Measurements from ENCODE around the gene TMCC1.
"Not testable (repeated sequence)": the region's sequence is repeated elsewhere in the genome, so short reads cannot be mapped to it uniquely, and the experiment has no call there.

TMCC1 gene

DNA sequence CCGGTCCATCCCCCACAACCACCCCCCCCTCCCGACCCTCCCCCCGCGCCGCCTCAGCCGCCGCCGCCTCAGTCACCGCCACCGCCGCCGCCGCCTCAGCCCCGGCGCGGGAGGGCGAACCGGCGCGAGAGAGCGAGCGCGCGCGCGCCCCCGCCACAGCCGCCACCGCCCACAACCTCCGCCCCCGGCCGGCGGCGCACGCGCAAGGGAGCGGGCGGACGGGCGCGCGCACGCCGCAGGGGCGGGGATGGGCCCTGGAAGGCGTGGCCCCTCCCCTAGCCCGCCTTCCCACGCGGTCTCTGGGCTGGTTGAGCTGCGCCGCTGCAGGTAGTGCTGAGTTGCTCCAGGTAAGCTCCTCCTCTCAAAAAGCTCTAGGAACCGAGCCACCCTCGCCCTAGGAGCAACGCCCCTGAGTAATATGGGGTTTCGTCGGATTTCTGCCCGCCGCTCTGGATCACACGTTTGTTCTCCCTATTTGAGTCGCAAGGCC is at the start of gene TMCC1:
Gene TMCC1, minus strand, starts transcription at position 131 of the 490 bp plus-strand sequence.
- peak; percentile 90 for DNase-seq

DNA sequence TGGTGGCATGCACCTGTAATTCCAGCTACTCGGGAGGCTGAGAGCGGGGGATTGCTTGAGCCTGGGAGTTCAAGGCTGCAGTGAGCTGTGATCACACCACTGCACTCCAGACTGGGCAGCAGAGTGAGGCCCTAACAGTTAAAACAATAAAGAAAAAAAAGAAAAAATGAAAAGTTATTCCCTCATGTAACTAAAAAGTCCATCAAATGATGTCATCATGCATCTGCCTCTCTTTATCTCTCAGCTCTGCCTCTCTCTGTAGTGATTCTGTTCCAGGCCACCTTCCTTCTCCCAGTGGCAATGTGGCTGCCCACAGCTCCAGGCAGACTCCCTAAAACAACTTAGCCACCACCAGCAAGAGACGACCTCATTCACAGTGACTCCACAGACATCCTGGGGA is 49.5 kb upstream of the TMCC1 start:
- no peak for DNase-seq

DNA sequence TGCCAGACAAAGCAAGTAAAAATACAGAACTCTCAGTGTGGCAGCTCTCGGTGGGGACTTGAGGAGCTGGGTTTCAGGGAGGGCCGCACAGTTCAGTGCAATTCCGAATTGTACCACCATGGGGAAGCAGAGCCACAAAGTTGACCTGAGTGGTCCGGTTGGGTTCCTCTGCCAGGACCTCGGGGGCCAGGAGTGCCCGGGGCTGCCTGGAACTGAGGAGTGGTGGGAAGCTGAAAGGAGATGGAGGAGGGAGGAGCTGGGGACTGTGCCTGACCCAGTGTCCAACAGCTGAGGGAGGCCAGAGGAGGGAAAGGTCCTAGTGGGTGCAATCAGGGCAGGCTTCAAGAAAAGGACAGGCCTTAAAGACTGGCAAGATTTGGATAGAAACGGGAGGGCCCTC is 48.8 kb upstream of the TMCC1 start:
- DNase-seq = peak; percentile 29 to 42

DNA sequence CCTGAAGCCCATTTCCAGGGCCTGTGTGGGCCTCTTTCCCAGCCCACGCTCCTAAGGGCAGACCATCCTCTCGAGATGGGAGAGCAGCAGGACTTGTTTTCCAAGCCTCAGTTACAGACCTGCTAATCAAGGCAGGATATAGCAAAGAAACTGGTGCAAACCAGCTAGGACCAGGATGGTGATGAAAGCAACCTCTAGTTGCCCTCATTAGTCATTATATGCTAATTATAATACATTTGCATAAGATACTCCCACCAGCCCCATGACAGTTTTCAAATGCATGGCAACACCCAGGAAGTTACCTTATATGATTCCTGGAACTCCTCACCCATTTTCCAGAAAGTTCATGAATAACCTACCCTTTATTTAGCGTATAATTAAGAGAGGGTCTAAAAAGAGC is 46.6 kb upstream of the TMCC1 start:
- DNase-seq = no peak

DNA sequence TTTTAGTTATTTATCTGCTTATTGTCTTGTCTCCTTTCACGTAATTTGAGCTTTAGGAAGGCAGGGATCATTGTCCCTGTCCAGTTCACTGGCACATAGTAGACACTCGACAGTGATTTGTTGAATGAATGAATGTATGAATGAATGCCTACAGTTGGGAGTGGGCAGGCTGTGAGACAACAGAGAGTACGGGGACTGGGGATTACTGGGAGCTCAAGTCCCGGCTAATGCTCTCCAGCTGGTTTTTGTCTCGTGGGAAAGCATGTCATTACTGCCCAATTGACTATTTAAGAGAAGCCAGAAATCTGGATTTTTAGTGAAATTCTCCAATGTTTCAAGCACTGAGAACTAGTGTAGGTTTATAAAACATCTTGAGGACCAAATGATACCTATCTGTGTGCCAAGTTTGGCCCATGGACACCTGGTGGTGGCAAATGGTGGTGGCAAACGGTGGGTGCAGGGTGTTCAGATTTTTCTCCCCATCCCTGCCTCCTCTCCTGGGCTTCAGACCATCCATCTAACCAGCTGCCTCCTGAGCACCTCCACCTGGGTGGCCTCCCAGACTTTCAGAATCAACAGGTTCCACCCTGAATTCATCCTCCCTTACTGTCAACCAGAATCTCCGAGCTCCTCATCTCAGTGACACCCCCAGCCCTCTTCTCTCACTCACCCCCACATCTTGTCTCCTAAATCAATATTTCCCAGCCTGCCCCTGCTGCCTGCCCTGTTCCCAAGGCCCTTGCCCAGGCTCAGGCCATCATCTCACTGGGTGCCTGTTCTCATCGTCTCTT is 44.8 kb upstream of the TMCC1 start:
- DNase-seq = no peak

DNA sequence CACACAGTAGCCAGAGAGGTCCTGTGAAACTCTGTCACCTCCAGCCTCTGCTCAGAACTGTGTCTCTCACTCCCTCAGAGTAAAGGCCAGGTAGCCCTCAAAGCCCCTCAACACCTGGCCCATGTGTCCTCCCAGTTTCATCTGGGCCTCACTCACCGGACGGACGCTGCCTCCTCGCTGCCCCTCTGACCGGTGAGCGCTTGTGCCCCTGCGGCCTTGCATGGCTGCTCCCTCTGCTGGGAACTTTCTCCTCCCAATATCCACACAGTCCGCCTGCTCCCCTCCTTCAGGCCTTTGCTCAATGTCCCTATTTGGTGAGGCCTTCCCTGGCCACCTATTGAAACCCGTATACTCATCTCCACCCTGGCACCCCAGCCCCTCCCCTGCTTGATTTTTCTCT is 44.2 kb upstream of the TMCC1 start:
- no peak for DNase-seq

DNA sequence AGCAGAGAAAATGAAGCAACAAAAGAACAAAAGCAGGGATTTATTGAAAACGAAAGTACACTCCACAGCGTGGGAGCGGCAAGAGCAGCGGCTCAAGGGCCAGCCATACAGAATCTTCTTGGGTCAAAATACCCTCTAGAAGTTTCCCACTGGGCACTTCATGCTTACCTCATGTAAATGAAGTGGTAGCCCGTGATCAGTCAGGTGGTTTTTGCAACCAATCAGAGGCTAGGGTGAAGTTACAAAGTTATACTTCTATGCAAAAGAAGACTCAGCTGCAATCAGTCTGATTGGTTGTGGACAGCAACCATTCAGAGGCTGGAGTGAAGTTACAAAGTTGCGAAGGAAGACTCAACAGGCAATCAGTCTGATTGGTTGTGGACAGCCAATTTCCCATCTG is 43.2 kb upstream of the TMCC1 start:
- peak; percentile 31 to 61 for DNase-seq

DNA sequence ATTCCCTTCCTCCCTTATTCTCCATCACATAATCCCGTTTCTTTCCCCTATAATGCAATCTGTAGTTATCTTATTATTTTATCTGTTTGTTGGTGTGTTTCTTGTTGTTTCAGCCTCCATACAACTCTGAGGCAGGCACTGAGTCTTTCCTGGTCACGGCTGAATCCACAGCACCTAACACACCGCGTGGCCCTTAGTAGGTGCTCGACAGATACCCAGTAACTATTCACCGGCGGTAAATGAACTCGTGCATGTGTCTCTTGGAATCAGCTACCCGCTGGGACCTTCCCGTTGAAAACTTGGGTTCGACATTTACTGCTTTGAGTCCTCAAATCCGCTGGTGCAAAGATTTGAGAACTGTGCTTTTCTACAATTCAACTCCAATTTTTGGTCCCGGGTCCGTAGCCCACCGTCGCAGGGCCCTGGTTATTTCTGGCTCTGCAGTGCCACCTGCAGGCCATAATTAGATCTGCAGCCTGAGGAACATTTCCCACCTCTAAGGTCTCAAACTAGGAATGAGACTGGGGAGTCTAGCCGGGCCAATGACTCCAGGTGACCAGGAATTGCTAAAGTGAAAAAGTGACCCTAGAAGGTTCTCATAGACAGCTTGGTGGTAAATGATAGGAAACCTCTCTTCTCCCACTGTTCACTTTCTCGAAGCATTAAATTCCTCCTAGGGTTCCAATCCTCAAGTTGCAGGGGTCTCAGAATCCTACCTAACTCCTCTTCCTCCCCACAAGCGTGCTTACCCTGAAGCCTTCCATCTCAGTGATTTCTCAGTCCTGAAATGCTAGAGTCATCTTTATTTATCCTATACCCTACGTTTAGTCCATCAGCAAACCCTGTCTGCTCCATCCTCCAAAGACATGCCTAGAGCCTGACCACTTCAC is 41.0 kb upstream of the TMCC1 start:
- DNase-seq = peak; percentile 11 to 39

DNA sequence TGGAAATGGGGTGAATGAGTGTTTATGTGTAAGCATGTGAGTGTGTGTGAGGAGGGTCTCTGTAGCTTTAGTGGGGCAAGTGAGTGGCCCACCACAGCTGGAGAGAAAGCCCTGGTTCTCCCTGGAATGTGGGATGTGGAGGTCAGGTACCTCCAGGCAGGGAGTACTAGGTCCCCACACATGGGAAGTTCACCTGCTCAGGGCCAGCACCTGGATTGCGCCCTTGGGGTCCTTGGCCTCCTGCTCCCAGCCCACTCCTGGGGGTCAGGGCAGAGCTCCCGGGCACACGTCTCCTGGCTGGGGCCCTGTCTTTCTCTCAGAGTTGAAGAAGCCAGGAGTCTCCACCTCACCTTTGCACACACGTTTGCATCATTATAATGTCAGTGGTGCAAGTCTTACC is 40.0 kb upstream of the TMCC1 start:
- no peak for DNase-seq

DNA sequence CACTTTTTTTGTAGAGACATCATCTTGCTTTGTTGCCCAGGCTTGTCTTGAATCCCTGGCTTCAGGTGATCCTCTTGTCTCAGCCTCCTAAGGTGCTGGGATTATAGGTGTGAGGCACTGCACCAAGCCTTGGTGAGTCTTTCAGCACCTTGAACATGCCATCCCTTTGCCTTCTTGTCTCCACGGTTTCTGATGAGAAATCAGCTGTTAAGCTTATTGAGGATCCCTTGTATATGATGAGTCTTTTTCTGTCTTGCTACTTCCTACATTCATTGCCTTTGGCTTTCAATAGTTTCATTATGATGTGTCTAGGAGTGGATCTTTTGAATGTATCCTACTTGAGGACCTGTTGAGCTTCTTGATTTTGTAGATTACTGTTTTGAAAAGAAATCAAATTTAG is 35.9 kb upstream of the TMCC1 start:
- no peak for DNase-seq

DNA sequence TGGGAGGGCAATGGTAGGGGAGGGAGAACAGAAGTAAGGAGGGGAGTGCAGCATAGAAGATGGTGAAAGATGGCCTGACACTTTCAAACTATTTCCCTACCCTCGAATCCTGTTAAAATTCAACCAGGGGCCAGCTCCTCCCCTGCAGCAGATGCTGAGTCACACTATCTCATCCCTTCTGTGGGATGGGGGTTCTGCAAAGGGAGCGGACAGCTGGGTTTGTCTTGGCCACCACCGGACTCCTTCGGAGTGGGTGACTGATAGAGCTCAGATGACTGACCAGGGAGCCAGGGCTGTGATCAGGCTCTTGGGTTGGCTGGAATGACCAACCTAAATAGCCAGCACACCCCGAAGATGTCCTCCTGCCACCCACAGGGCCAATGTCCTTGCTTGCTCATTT is 33.6 kb upstream of the TMCC1 start:
- no peak for DNase-seq

DNA sequence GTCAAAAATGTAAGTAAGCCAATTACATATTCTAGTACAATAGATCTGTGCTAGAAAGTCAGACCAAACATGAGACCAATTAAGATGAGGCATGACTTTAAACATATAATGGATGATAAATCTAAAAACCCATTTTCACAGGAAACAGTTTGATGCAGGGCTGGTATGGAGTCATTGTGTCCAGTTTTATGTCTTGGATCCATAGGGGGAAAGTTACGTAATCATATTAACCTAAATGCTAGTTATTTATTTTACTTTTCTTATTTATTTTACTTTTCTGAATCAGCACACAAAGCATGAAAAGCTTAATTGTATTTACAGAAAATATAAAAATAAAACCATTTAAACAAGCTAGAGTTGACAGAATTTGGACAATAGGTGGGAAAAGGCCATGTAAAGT is 26.3 kb upstream of the TMCC1 start:
- DNase-seq = no peak

DNA sequence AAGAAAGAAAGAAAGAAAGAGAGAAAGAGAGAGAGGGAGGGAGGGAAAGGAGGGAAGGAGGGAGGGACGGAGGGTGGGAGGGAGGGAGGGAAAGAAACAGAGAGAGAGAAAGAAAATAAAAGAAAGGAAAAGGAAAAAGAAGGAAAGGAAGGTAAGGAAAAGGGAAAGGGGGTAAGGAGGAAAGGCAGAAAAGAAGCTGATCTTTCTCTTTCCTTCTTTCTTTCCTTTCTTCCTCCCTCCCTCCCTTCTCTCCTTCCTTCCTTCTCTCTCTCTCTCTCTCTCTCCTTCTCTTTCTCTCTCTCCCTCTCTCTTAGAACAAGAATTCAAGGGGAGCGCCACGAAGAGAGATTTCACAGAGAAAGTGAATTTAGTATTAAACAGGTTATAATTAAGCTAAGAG is 25.8 kb upstream of the TMCC1 start:
- DNase-seq = no peak

DNA sequence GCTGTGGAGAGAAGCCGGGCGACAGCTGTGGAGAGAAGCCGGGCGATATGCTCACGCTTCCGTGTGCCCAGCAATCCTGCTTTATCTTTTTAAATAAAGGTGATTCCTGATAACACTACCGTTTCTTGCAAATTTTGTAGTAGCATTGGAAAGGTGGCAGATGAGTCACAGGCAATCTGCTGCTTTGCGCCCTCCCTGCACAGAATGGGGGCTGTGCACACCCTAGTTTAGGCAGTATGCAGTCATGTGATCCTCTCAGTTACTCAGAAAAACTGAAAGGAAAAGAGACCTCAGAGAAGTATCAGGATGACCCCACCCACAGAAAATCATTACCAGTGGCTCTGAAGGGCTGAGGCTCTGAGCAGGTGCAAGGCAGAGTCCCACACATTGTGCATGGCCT is 24.9 kb upstream of the TMCC1 start:
- no peak for DNase-seq

DNA sequence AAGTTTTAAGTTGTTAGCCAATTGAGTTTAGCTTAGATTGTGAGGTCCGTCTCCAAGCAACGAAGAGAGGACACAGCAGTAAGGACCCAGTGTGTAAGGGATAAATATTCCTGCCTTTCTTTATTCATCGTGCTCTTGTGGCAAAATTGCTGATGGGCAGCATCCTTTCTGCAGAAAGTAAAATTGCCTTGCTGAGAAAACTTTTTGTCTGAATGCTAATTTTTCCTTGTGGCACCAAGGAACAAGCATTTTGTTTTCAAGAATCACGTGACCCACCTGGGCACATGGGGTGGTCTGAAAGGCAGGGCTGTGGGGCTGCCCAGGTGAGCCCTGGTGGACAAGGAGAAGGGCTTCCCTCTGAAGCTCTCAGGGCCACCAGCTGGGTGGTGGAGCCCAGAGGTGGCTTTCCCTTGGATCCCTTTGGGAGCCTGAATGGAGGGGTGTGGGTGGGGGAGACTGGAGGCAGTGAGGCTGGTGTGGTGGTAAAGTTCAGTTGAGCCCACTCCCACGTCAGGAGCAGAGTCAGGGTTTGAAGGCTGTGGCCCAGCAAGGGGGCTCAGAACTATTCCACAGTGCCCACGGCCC is 24.0 kb upstream of the TMCC1 start:
- no peak for DNase-seq

DNA sequence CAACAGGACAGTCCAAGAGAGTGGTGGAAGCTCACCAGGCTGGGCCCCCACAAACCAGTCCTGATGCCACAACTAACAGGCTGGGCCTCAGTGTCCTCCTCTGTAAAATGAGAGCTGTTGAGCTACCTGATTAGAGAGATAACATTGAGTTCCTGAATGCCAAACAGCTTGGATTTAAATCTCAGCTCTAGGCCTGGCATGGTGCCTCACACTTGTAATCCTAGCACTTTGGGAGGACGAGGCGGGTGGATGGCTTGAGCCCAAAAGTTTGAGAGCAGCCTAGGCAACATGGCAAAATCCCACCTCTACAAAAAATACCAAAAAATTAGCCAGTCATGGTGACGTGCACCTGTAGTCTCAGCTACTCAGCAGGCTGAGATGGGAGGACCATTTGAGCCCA is 20.1 kb upstream of the TMCC1 start:
- DNase-seq = no peak

DNA sequence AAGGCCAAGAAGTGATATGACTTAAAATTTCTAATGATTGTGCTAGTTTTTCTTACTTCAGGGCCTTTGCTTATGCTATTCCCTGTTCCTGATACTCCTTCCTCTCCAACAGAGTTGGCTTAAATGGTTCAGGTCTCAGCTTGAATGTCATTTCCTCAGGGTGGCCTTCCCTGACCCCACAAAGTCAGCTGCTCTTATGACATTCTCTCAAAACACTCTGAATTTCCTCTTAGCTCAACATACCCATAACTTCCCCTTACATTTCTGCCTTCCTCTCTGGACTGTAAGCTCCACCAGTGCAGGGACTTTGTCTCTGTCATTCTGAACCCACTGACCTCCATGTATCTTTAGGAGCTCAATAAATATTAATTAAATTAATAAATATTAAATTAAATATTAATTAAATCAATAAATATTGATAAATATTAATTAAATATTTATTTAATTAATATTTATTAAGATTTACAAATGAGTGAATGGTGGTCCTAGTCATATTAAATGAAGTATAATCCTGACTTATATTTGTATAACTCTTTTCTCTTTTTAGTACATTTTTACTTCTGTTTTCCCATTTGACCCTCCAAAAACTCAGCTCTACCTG is 17.9 kb upstream of the TMCC1 start:
- peak in 1 of 2 donors; percentile 41 for DNase-seq

DNA sequence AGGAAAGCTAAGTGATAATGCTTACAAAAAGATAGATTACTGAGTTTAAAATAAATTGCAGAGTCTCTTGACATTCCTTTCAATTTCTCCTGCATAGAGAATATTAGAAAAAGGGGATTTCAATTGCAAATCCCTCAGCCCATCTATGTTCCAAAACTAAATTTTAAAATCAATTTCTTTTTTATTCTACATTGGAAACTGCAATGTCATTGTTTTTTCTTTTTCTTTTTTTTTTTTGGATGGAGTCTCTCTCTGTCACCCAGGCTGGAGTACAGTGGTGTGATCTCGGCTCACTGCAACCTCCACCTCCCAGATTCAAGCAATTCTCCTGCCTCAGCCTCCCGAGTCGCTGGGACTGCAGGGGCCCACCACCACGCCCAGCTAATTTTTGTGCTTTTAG is 15.7 kb upstream of the TMCC1 start:
- DNase-seq = not testable (repeated sequence)

DNA sequence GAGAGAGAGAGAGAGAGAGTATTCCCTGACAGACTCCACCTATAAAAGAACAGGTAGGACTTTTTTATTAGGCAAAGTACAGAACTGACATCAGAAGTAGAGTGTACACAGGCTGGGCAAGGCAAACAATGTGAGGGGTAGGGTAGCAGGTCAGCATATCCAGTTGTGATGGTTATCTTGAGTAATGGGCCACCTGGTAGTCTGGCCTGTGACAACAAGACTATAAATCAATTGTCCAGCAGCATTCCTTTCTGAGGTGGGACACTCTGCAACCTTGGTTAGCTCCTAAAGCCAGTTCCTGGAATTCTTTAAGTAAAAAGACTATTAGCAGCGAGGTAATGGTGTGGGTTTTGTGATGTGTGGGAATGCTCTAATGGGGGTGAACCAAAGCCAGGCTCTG is 14.9 kb upstream of the TMCC1 start:
- DNase-seq = no peak

DNA sequence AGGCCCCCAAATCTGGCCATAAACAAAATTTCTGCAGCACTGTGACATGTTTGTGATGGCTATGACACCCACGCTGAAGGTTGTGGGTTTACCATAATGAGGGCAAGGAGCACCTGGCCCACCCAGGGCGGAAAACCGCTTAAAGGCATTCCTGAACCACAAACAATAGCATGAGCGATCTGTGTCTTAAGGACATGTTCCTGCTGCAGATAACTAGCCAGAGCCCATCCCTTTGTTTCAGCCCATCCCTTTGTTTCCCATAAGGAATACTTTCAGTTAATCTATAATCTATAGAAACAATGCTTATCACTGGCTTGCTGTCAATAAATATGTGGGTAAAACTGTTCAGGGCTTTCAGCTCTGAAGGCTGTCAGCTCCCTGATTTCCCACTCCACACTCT is 7.8 kb upstream of the TMCC1 start:
- not testable (repeated sequence) for DNase-seq

DNA sequence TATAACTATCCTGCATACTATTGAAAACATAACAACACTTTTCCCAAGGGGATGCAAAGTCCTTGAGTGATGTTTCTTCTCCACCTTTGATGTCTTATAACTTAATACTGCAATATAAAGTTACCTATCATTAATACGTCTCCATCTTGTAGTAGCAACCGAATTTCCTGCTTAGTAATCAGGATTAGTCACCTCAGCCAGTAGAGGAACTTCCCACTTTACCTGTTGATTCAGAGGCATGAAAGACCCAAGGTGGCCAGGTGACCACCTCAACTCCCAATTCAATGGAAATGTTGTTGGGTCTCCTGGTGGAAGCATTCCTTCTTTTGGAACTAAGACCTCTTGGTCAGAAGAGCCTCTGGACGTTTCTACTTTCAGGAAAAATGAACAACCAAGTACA is 3.5 kb upstream of the TMCC1 start:
- no peak for DNase-seq

DNA sequence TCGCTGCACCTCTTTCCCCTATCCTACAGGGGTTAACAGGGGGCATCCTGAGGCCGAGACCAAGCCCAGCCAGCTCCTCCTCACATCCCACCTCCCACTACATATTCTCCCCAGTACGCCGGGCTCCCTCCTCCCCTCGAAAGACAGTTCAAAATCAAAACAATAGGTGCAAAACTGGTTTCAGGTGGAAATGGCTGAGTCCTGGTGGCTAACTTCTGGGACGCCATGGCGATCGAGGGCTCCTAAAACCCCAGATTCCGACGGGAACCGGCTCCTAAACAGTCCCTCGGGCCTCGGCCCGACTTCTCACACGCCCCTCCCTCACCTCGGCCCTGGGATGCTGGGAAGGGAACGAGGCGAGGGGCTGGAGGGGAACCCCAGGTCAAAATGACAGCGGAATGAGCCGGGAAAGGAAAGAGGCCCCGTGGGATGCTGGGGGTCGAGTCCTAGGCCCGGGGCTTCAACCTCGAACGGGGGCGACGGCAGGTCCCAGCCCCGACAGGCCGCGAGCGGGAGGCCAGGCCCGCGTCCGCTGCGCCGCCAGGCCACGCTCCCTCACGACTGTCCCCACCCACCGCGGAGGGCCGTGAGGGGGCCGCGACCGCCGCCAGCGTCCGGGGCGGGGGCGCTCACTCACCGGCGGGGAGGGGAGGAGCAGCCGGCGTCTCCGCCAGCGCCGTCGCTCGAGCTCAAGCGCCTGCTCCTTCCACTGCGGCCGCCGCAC is 492 bp downstream of the TMCC1 start:
- DNase-seq = peak; percentile 4 to 29

DNA sequence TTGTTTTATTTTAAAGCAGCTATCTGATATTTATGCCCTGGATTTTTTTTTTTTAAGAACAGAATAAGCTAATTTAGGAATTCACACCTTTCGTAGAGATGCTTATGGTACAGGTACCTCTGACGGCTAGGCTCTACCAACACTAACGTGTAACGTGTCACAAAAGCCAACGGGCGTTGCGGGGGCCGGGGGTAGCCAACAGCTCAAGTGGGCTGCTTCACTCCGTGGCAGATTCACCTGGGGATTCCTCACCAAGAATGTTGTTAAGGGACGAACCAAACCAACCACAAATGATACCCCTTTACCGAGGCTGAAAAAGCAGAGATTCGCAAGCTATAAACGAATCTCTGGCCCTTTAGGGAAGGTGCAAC is 1.0 kb downstream of the TMCC1 start:
- DNase-seq = no peak
